ENCODE results near the gene VPS13D.

GRCh38 chr1:12537906-12538461, 308.2 kb downstream of the VPS13D start:
- TF ChIP-seq CTCF (IDR thresholded peaks at IDR 0.05) (no peak), POLR2A (IDR thresholded peaks at IDR 0.05) (no peak)

Measured in ovary (tissue), 3 donors.